H9 (cell line): Measurements from ENCODE around the gene KCNAB2. TPM values are rescaled to one million over a fixed set of nuclear protein-coding genes. Genes with fewer than 3 reads are reported as not detected.

Source experiments
- DNase-seq: peaks from one replicate; pipeline ENCODE4 v3.0.0-alpha.2; 2017
- H2AFZ ChIP-seq: one replicate; pipeline ENCODE4 v1.6.1; 2013; ENCODE audit warnings: mild to moderate bottlenecking, low read length, control low read depth, moderate library complexity
- H2AK5ac ChIP-seq: 2 replicates; pipeline ENCODE4 v1.6.1; 2013; ENCODE audit warnings: low read length, control low read depth, mixed read lengths; ENCODE audit not compliant: insufficient read length
- H2BK120ac ChIP-seq: one replicate; pipeline ENCODE4 v1.6.1; 2013; ENCODE audit warnings: low read depth, mild to moderate bottlenecking, low read length, control low read depth, inconsistent platforms; ENCODE audit not compliant: poor library complexity, severe bottlenecking
- H2BK12ac ChIP-seq: 2 replicates; pipeline ENCODE4 v1.6.1; 2013; ENCODE audit warnings: low read length, control low read depth, mixed read lengths, low read depth; ENCODE audit not compliant: insufficient read length
- H2BK15ac ChIP-seq: 2 replicates; pipeline ENCODE4 v1.6.1; 2013; ENCODE audit warnings: low read depth, low read length, control low read depth
- H2BK20ac ChIP-seq: one replicate; pipeline ENCODE4 v1.6.1; 2013; ENCODE audit warnings: low read depth, mild to moderate bottlenecking, low read length, control low read depth, inconsistent platforms; ENCODE audit not compliant: poor library complexity, severe bottlenecking
- H2BK5ac ChIP-seq: 2 replicates; pipeline ENCODE4 v1.6.1; 2013; ENCODE audit warnings: low read length, control low read depth, mixed read lengths; ENCODE audit not compliant: insufficient read length
- H3K14ac ChIP-seq: 2 replicates; pipeline ENCODE4 v1.6.1; 2013; ENCODE audit warnings: low read length, control low read depth; ENCODE audit not compliant: insufficient read depth
- H3K18ac ChIP-seq: 2 replicates; pipeline ENCODE4 v1.6.1; 2013; ENCODE audit warnings: low read depth, mild to moderate bottlenecking, mixed read lengths, low read length, control low read depth; ENCODE audit not compliant: insufficient read length
- H3K23ac ChIP-seq: 2 replicates; pipeline ENCODE4 v1.6.1; 2013; ENCODE audit warnings: low read length, control low read depth, mixed read lengths, low read depth; ENCODE audit not compliant: insufficient read length
- H3K23me2 ChIP-seq: 2 replicates; pipeline ENCODE4 v1.6.1; 2013; ENCODE audit warnings: low read depth, mild to moderate bottlenecking, mixed read lengths, low read length, control low read depth; ENCODE audit not compliant: insufficient read length, poor library complexity, severe bottlenecking
- H3K27ac ChIP-seq: 2 replicates; pipeline ENCODE4 v1.5.1; 2013; ENCODE audit warnings: low read length, control low read depth, mixed read lengths, low read depth; ENCODE audit not compliant: insufficient read length
- H3K27me3 ChIP-seq: 2 replicates; pipeline ENCODE4 v1.6.1; 2013; ENCODE audit warnings: low read length, control low read depth, inconsistent platforms; ENCODE audit not compliant: insufficient read depth
- H3K4ac ChIP-seq: 2 replicates; pipeline ENCODE4 v1.6.1; 2013; ENCODE audit warnings: low read depth, mild to moderate bottlenecking, control low read depth, inconsistent platforms, low read length, moderate library complexity
- H3K4me1 ChIP-seq: 2 replicates; pipeline ENCODE4 v1.6.1; 2013; ENCODE audit warnings: low read length, control low read depth, inconsistent platforms; ENCODE audit not compliant: insufficient read depth
- H3K4me2 ChIP-seq: 2 replicates; pipeline ENCODE4 v1.6.1; 2013; ENCODE audit warnings: low read length, control low read depth, mixed read lengths; ENCODE audit not compliant: insufficient read length, insufficient read depth
- H3K56ac ChIP-seq: 2 replicates; pipeline ENCODE4 v1.6.1; 2013; ENCODE audit warnings: low read depth, mild to moderate bottlenecking, mixed read lengths, low read length, control low read depth; ENCODE audit not compliant: insufficient read length
- H3K79me1 ChIP-seq: 2 replicates; pipeline ENCODE4 v1.6.1; 2013; ENCODE audit warnings: low read depth, mild to moderate bottlenecking, moderate library complexity, low read length, control low read depth, inconsistent platforms; ENCODE audit not compliant: insufficient read depth, poor library complexity, severe bottlenecking
- H3K79me2 ChIP-seq: 2 replicates; pipeline ENCODE4 v1.6.1; 2013; ENCODE audit warnings: low read length, control low read depth, inconsistent platforms; ENCODE audit not compliant: insufficient read depth
- H3K9ac ChIP-seq: 2 replicates; pipeline ENCODE4 v1.6.1; 2013; ENCODE audit warnings: low read length, control low read depth, mixed read lengths; ENCODE audit not compliant: insufficient read length; ENCODE audit errors: extremely low read depth
- H3K9me3 ChIP-seq: one replicate; pipeline ENCODE4 v1.6.1; 2013; ENCODE audit warnings: low read depth, low read length, inconsistent platforms; ENCODE audit not compliant: control insufficient read depth
- H3T11ph ChIP-seq: one replicate; pipeline ENCODE4 v1.6.1; 2013; ENCODE audit warnings: mild to moderate bottlenecking, low read length, control low read depth, inconsistent platforms
- H4K20me1 ChIP-seq: one replicate; pipeline ENCODE4 v1.6.1; 2013; ENCODE audit not compliant: control insufficient read depth, insufficient read length, insufficient read depth
- H4K5ac ChIP-seq: 2 replicates; pipeline ENCODE4 v1.6.1; 2013; ENCODE audit warnings: low read depth, mild to moderate bottlenecking, mixed read lengths, low read length, control low read depth; ENCODE audit not compliant: insufficient read length
- H4K8ac ChIP-seq: replicated peaks from 2 replicates; pipeline ENCODE4 v1.6.1; 2013; ENCODE audit warnings: low read length, control low read depth, mixed read lengths, low read depth; ENCODE audit not compliant: insufficient read length
- H4K91ac ChIP-seq: 2 replicates; pipeline ENCODE4 v1.6.1; 2013; ENCODE audit warnings: low read depth, mild to moderate bottlenecking, moderate library complexity, mixed read lengths, low read length, control low read depth; ENCODE audit not compliant: insufficient read length
- H3K27ac Mint-ChIP-seq, 3 experiments: 2 replicates in 2 of 3; 3 replicates in 1 of 3; pipeline ENCODE4 v1.8.0; 2020 to 2021; ENCODE audit warnings: mixed read lengths in 3 of 3, mild to moderate bottlenecking in 1 of 3, moderate library complexity in 1 of 3
- H3K27me3 Mint-ChIP-seq: 2 replicates; pipeline ENCODE4 v1.8.0; 2021; ENCODE audit warnings: low read depth, mild to moderate bottlenecking, moderate library complexity, mixed read lengths
- H3K36me3 Mint-ChIP-seq, 3 experiments: 2 replicates in 2 of 3; 3 replicates in 1 of 3; pipeline ENCODE4 v1.8.0; 2020 to 2021; ENCODE audit warnings: low read depth in 3 of 3, mixed read lengths in 3 of 3; ENCODE audit not compliant: insufficient read depth in 1 of 3
- H3K4me1 Mint-ChIP-seq, 2 experiments: 2 replicates each; pipeline ENCODE4 v1.8.0; 2020; ENCODE audit warnings: mixed read lengths in 2 of 2
- H3K4me3 Mint-ChIP-seq, 2 experiments: 2 replicates in 1 of 2; 3 replicates in 1 of 2; pipeline ENCODE4 v1.8.0; 2020 to 2021; ENCODE audit warnings: mild to moderate bottlenecking in 2 of 2, mixed read lengths in 2 of 2, moderate library complexity in 1 of 2
- H3K9me3 Mint-ChIP-seq, 2 experiments: 2 replicates in 1 of 2; 3 replicates in 1 of 2; pipeline ENCODE4 v1.8.0; 2020; ENCODE audit warnings: mild to moderate bottlenecking in 2 of 2, mixed read lengths in 2 of 2, moderate library complexity in 1 of 2
- WGBS: extraction: QIAGEN DNeasy Blood & Tissue Kit; methylation state at CpG from one replicate; pipeline ENCODE4 v1.1.7; 2013; ENCODE audit warnings: missing lambda C conversion rate, low lambda C conversion rate, mixed read lengths; ENCODE audit not compliant: insufficient read length; ENCODE audit errors: extremely low coverage; 5-methylcytosine and 5-hydroxymethylcytosine counted together
- total RNA-seq: library from RNA; stranded (reverse); gene quantifications from 2 replicates; pipeline ENCODE4 v1.2.1, GENCODE V29; 2021
- TF ChIP-seq, protein P1 (sequence below): fragments of 200-600 bp; sonication (generic); conservative IDR thresholded peaks from 3 replicates; pipeline ENCODE4 v1.8.0; 2021; ENCODE audit warnings: antibody characterized with exemption, mild to moderate bottlenecking

Gene KCNAB2
- total RNA-seq, 1 experiment from 2014 or later, result 8.3 TPM

DNA sequence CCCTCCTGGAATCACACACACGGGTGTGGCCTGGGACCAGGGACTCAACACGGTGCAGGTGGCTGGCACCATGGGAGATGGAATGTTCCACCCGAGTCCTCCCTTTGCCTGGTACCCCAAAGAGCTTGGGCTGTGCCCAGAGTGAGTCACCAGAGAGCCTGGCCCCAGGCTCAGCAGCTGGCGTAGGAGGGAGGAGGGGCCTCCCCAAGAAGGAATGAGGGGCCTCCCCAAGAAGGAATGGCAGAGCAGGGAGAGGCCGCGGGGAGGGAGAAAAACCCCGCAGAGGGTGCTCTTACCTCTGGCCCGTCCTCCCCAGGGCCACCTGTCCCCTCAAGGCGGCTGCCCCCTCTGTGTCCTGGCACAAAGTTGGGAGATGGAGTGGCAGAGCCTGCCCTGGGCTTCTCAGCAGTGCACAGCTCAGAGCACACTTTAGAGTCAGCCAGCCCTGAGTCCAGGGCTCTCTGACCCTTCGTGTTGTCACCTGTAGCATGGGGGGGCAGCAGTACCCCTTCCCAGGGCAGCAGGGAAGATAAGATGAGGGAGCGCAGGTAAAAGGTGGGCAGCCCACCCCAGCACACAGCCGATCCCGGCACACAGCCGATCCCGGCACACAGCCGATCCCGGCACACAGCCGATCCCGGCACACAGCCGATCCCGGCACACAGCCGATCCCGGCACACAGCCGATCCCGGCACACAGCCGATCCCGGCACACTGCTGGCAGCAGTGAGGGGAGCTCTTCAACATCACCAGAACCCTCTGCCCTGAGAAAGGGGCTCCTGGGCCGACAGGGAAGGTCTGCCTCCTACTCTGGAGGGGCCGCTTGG lies 20.2 kb upstream of the KCNAB2 start:
- Histone ChIP-seq H3K27ac (no peak overlapping the region), H3K23me2 (no peaks in the 10 kb centered on the region), H2BK120ac (no peak overlapping the region), H3K9me3 (no peaks in the 10 kb centered on the region), H3K4ac (no peak overlapping the region), H3K18ac (no peak overlapping the region), H4K91ac (no peak overlapping the region), H3K23ac (no peak overlapping the region), H4K5ac (no peak overlapping the region), H3K9ac (no peak overlapping the region), H2BK15ac (no peak overlapping the region), H3K56ac (no peak overlapping the region), H3K79me1 (no peaks in the 10 kb centered on the region), H3K4me2 (no peak overlapping the region), H3K27me3 (no peaks in the 10 kb centered on the region), H4K8ac (no peak overlapping the region), H3T11ph (no peak overlapping the region), H3K79me2 (no peaks in the 10 kb centered on the region), H2BK12ac (no peak overlapping the region), H2AFZ (no peak overlapping the region), H2AK5ac (no peak overlapping the region), H4K20me1 (no peaks in the 10 kb centered on the region), H2BK5ac (no peak overlapping the region), H2BK20ac (no peak overlapping the region), H3K4me1 (peaks cover 2% of the 10 kb centered on the region; the same call in 1 of the 2 replicates), H3K14ac (no peak overlapping the region; the same call in 1 of the 2 replicates)
- TF ChIP-seq, protein P1, sequence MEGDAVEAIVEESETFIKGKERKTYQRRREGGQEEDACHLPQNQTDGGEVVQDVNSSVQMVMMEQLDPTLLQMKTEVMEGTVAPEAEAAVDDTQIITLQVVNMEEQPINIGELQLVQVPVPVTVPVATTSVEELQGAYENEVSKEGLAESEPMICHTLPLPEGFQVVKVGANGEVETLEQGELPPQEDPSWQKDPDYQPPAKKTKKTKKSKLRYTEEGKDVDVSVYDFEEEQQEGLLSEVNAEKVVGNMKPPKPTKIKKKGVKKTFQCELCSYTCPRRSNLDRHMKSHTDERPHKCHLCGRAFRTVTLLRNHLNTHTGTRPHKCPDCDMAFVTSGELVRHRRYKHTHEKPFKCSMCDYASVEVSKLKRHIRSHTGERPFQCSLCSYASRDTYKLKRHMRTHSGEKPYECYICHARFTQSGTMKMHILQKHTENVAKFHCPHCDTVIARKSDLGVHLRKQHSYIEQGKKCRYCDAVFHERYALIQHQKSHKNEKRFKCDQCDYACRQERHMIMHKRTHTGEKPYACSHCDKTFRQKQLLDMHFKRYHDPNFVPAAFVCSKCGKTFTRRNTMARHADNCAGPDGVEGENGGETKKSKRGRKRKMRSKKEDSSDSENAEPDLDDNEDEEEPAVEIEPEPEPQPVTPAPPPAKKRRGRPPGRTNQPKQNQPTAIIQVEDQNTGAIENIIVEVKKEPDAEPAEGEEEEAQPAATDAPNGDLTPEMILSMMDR, result no peak
- Mint-ChIP-seq H3K4me3 (no peak overlapping the region), H3K36me3 (no peaks in the 10 kb centered on the region), H3K9me3 (no peaks in the 10 kb centered on the region), H3K27ac (no peak overlapping the region; a peak in 1 of 7 replicates), H3K27me3 (peaks cover 11% of the 10 kb centered on the region), H3K4me1 (peaks cover 0 to 19% of the 10 kb centered on the region in 2 experiments; a peak in 2 of 4 replicates)
- DNase-seq, result no peak
- WGBS, result no CpG with 5 or more reads among the region's 29 CpGs
